Mucosa of descending colon (tissue), 3 donors: ENCODE results near the gene UBAP1L. TPM values are rescaled to one million over a fixed set of nuclear protein-coding genes. Genes with fewer than 3 reads are reported as not detected.
"Not testable (repeated sequence)": the region's sequence is repeated elsewhere in the genome, so short reads cannot be mapped to it uniquely, and the experiment has no call there.

Experiments
- ATAC-seq: fragments of 200-7000 bp; cut with Tn5 transposase; one replicate; pipeline ENCODE4 v1.9.1; 2020; ENCODE audit warnings: mild to moderate bottlenecking, moderate library complexity
- DNase-seq, 3 donors: peaks; one replicate each; pipeline ENCODE4 v3.0.0-alpha.2; 2020
- H3K36me3 ChIP-seq: fragments of 200-600 bp; one replicate; pipeline ENCODE4 v1.8.0; 2021; ENCODE audit warnings: low read depth, mild to moderate bottlenecking
- H3K4me1 ChIP-seq: fragments of 200-600 bp; one replicate; pipeline ENCODE4 v1.8.0; 2021; ENCODE audit warnings: low read depth, mild to moderate bottlenecking
- H3K4me3 ChIP-seq: fragments of 200-600 bp; one replicate; pipeline ENCODE4 v1.8.0; 2021; ENCODE audit warnings: mild to moderate bottlenecking
- H3K9me3 ChIP-seq: fragments of 200-600 bp; one replicate; pipeline ENCODE4 v1.8.0; 2021; ENCODE audit warnings: mild to moderate bottlenecking
- CTCF ChIP-seq: fragments of 200-600 bp; IDR thresholded peaks from one replicate; pipeline ENCODE4 v1.8.0; 2022; ENCODE audit warnings: antibody characterized with exemption, mild to moderate bottlenecking
- intact Hi-C, 2 donors: fragments of 100-400 bp; cut with DNase I in 1 of 2; cut with micrococcal nuclease in 1 of 2; formaldehyde crosslinking; loops; one replicate each; pipeline versions ENCODE4 v1.11.0 to v1.11.1; 2022; cut with DNase I, micrococcal nuclease
- total RNA-seq, 3 donors: library from RNA; stranded (reverse); fragmentation: NEBNext Ultra II Directional in 2 of 3; extraction: Animal tissue kit (Norgen Biotek cat#: 25700) in 2 of 3; gene quantifications; one replicate each; pipeline versions ENCODE4 v1.2.1 to v1.2.4, GENCODE V29; 2021 to 2023
- donor health status: DM: no; HTN: no; CAD: no; lungs with moderate emphysema.
- donor health status: DM: no; HTN: no; CAD: no.
- donor health status: DM: no; HTN: yes; CAD: no.

The UBAP1L gene
- total RNA-seq, 3 donors from 2014 or later: 2.0 to 6.9 (median 3.9) TPM

GRCh38 chr15:65097651-65098263 is 17.2 kb downstream of the UBAP1L start:
- DNase-seq: no peak
- Histone ChIP-seq H3K9me3 (no peaks in the 10 kb centered on the region), H3K36me3 (no peaks in the 10 kb centered on the region), H3K4me1 (peaks cover 12% of the 10 kb centered on the region), H3K4me3 (no peak overlapping the region)
- intact Hi-C loops: no loop called here
- ATAC-seq: no peak
- TF ChIP-seq CTCF: no peak

GRCh38 chr15:65096481-65097385 is 18.3 kb downstream of the UBAP1L start:
- DNase-seq: no peak
- intact Hi-C loops: no loop called here
- H3K4me3 ChIP-seq: no peak overlapping the region
- H3K9me3 ChIP-seq: no peaks in the 10 kb centered on the region
- peaks cover 12% of the 10 kb centered on the region for H3K4me1 ChIP-seq
- H3K36me3 ChIP-seq: no peaks in the 10 kb centered on the region
- no peak for TF ChIP-seq CTCF
- no peak for ATAC-seq

- TF ChIP-seq CTCF: no peak
- H3K4me3 ChIP-seq: no peak overlapping the region
- peaks cover 5% of the 10 kb centered on the region for H3K4me1 ChIP-seq
- no peak for DNase-seq
- intact Hi-C loops: no loop called here
- H3K36me3 ChIP-seq: no peaks in the 10 kb centered on the region
- H3K9me3 ChIP-seq: no peaks in the 10 kb centered on the region
- ATAC-seq: no peak
Measured at GRCh38 chr15:65095747-65096104, 19.3 kb downstream of the UBAP1L start.

GRCh38 chr15:65095011-65095746 is 19.8 kb downstream of the UBAP1L start:
- intact Hi-C loops: no loop called here
- Histone ChIP-seq H3K36me3 (no peaks in the 10 kb centered on the region), H3K4me1 (no peaks in the 10 kb centered on the region), H3K4me3 (no peak overlapping the region), H3K9me3 (no peaks in the 10 kb centered on the region)
- peak; percentile 38 for ATAC-seq
- DNase-seq: peak in 1 of 3 donors; percentile 47
- TF ChIP-seq CTCF: no peak

GRCh38 chr15:65094294-65094995 is 20.6 kb downstream of the UBAP1L start:
- no peak overlapping the region for H3K4me3 ChIP-seq
- no peak for TF ChIP-seq CTCF
- H3K9me3 ChIP-seq: no peaks in the 10 kb centered on the region
- ATAC-seq (no peak), DNase-seq (no peak)
- H3K36me3 ChIP-seq: no peaks in the 10 kb centered on the region
- peaks cover under 1% of the 10 kb centered on the region for H3K4me1 ChIP-seq
- intact Hi-C loops: no loop called here

GRCh38 chr15:65093793-65094170 is 21.2 kb downstream of the UBAP1L start:
- H3K4me3 ChIP-seq, H3K4me1 ChIP-seq, ATAC-seq, intact Hi-C loops, H3K36me3 ChIP-seq, H3K9me3 ChIP-seq, DNase-seq: not testable (repeated sequence)
